NCI-H460 (cell line): ENCODE results near the gene SPOCD1. TPM values are rescaled to one million over a fixed set of nuclear protein-coding genes. Genes with fewer than 3 reads are reported as not detected.

ENCODE experiments used
- DNase-seq: peaks from one replicate; pipeline ENCODE4 v3.0.0-alpha.2; 2016; ENCODE audit warnings: low read depth; ENCODE audit errors: extremely low read depth
- total RNA-seq: library from RNA; depleted of rRNA; stranded (reverse); fragments of >200 nt; shearing (Covaris generic); gene quantifications from 2 replicates; pipeline ENCODE4 v1.2.3, GENCODE V29; 2014

The SPOCD1 gene
- total RNA-seq, 1 experiment from 2014 or later, result 0.57 TPM

- no peak for DNase-seq
These were observed 13.4 kb downstream of the SPOCD1 start for GRCh38 chr1:31802190-31803150.

GRCh38 chr1:31801458-31801857, 14.4 kb downstream of the SPOCD1 start:
- DNase-seq, result no peak

- DNase-seq, result no peak
These were observed 15.2 kb downstream of the SPOCD1 start for GRCh38 chr1:31800674-31800967.

- no peak for DNase-seq
These were observed 15.7 kb downstream of the SPOCD1 start for GRCh38 chr1:31799895-31800673.

- DNase-seq, result no peak
These were observed 16.5 kb downstream of the SPOCD1 start for GRCh38 chr1:31799196-31799894.

- no peak for DNase-seq
These were observed 17.2 kb downstream of the SPOCD1 start for GRCh38 chr1:31798433-31799195.

GRCh38 chr1:31798086-31798432, 17.8 kb downstream of the SPOCD1 start:
- no peak for DNase-seq

- DNase-seq, result no peak
These were observed 18.6 kb downstream of the SPOCD1 start for GRCh38 chr1:31797216-31797615.

GRCh38 chr1:31796707-31797106, 19.1 kb downstream of the SPOCD1 start:
- no peak for DNase-seq

- no peak for DNase-seq
These were observed 19.8 kb downstream of the SPOCD1 start for GRCh38 chr1:31795801-31796621.

- DNase-seq, result no peak
These were observed 20.6 kb downstream of the SPOCD1 start for GRCh38 chr1:31795096-31795675.

GRCh38 chr1:31793586-31794285, 22.1 kb downstream of the SPOCD1 start:
- DNase-seq, result no peak

GRCh38 chr1:31793086-31793485, 22.7 kb downstream of the SPOCD1 start:
- DNase-seq, result no peak

- no peak for DNase-seq
These were observed 23.3 kb downstream of the SPOCD1 start for GRCh38 chr1:31792541-31792940.

GRCh38 chr1:31792116-31792515, 23.7 kb downstream of the SPOCD1 start:
- DNase-seq, result no peak

GRCh38 chr1:31791131-31791858, 24.5 kb downstream of the SPOCD1 start:
- DNase-seq, result no peak

GRCh38 chr1:31790641-31791091, 25.2 kb downstream of the SPOCD1 start:
- no peak for DNase-seq

- no peak for DNase-seq
These were observed 25.7 kb downstream of the SPOCD1 start for GRCh38 chr1:31790140-31790539.
